Measurements from ENCODE around the gene SMIM35.

DNA sequence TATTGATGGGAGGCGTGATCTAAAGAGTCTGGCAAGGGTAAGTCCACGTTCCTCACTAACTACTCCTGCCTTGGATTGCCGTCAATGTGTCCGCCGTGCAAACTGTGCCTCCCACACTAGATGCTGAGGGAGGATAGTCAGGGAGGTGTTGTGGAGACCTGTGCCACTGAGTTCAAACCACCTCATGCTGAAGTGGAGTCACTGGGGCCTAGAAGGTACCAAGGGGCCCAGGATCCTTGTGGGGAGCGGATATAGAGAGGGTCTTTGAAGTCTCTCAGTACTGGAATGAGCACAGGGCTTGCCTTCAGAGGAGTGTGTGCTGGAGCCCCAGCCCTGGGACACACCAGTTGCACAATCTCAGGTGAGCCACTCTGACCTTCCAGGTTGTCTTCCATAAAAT is 37.0 kb downstream of the SMIM35 start:
- TF ChIP-seq, protein P1, sequence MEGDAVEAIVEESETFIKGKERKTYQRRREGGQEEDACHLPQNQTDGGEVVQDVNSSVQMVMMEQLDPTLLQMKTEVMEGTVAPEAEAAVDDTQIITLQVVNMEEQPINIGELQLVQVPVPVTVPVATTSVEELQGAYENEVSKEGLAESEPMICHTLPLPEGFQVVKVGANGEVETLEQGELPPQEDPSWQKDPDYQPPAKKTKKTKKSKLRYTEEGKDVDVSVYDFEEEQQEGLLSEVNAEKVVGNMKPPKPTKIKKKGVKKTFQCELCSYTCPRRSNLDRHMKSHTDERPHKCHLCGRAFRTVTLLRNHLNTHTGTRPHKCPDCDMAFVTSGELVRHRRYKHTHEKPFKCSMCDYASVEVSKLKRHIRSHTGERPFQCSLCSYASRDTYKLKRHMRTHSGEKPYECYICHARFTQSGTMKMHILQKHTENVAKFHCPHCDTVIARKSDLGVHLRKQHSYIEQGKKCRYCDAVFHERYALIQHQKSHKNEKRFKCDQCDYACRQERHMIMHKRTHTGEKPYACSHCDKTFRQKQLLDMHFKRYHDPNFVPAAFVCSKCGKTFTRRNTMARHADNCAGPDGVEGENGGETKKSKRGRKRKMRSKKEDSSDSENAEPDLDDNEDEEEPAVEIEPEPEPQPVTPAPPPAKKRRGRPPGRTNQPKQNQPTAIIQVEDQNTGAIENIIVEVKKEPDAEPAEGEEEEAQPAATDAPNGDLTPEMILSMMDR (IDR thresholded peaks at IDR 0.05; ENCODE audit: insufficient read depth, low read length, poor library complexity, severe bottlenecking), result no peak
- TF ChIP-seq EZH2phosphoT487 (conservative IDR thresholded peaks at IDR 0.05; ENCODE audit: low read length), result no peak

All from SU-DHL-6 (cell line).